Smooth muscle cell of bladder (primary cell): ENCODE measurements around the gene FGD6. TPM values are rescaled to one million over a fixed set of nuclear protein-coding genes. Genes with fewer than 3 reads are reported as not detected.

ENCODE experiments used
- total RNA-seq: library from RNA; depleted of rRNA; stranded (reverse); fragments of >200 nt; gene quantifications from 2 replicates; pipeline ENCODE4 v1.2.3, GENCODE V29; 2014

The FGD6 gene
- 3.6 and 6.2 TPM in 2 replicates for total RNA-seq

DNA sequence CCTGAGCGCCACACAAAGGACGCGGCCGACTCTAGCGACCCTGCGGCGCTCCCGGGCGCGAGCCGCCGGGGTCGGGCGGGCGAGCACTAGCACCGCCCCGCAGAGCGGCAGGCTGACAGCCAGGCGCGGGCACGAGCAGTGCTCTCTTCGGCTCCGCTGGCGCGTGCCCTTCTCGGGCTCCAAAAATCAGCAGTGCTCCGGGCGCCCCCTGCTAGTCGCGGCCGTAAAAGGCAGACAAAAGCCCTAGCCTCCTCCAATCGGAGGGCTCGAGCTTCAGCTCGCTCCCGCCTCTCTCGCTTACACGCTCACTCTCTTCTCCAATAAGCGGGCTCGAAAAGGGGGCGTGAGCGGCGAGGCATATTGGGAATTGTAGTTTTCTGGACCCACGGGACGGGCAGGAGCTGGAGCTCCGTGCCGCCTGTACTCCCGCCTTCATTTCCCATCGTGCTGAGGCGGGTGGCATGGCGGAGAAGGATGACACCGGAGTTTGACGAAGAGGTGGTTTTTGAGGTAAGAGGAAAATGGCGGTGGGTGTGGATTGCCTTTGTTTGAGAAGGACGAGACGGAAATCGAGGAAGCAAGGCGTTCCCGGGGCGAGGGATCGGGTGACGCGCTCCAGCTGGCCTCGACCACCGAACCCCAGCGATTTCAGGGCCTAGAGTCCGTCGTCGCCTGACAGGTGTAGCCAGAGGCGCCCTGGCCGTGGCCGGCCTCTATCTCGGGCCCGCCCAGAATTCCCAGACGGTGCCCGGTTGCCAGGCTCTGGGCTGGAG is at the start of gene FGD6, which contains the start of gene VEZT:
Gene FGD6 (minus strand): TSS at position 91 of the 773 bp plus-strand sequence. CDS start 227 bp downstream, outside the sequence.
Gene VEZT (plus strand): TSS at position 431 of the 773 bp plus-strand sequence. CDS start 44 bp downstream, at position 475.

DNA sequence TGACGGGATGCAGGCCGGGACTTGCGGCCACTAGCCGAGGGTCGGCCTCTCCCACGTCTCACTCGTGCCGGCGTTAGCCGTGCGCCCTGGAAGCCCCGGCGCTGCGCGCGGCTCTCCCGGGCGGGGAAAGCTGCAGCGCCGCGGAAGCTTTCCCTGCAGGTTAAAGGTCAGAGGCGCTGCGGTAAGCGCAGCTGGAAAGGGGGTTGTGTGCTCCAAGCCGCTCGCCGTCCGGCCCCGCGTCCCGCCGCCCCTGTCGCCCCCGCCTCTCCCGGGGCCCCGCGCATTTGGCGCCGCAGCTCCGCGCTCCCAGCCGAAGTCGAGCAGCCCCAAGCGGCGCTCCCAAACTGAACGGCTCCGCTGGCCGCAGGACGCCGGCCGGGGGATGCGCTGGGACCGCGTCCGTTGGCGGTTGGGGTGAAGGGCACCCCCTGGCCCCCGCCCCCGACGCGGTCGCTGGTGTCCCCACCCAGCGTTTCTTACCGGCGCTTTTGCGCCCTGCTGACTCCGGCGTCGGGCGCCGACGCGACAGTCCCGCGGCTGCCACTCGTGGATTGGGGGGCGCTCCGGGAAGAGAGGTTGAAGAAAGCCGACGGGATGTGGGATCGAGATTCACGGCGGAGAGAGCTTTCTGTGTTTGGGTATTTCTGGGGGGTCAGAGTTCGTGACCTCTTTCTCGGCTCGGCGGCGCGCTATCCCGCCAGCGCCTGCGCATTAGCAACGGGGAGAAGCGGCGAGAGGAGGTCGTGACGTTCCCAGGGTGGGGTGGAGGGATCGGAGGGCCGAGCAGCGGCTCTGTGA is 144.2 kb downstream of the FGD6 start, which contains the start of gene NR2C1:
Gene NR2C1 (minus strand): TSS at position 719 of the 798 bp plus-strand sequence. CDS start 6,234 bp downstream, outside the sequence.

Other genes with a start within 250 kb of the FGD6 start
- 87.1 and 95.3 TPM in 2 replicates for gene NDUFA12, start 213.8 kb downstream of the FGD6 start, total RNA-seq
- 20.3 and 21.4 TPM in 2 replicates for gene NR2C1, start 143.8 kb downstream of the FGD6 start, total RNA-seq
- 46.4 and 56.2 TPM in 2 replicates for gene VEZT, start 340 bp upstream of the FGD6 start, total RNA-seq